ENCODE results near the gene GNAT1.

GRCh38 chr3:50213373-50213772 is 22.0 kb downstream of the GNAT1 start:
- TF ChIP-seq CTCF (IDR thresholded peaks at IDR 0.05) (no peak), EP300 (IDR thresholded peaks at IDR 0.05) (no peak)
